NCI-H146 (cell line): ENCODE results near the gene NEB.
"Not testable (repeated sequence)": the region's sequence is repeated elsewhere in the genome, so short reads cannot be mapped to it uniquely, and the experiment has no call there.

Source experiments
- DNase-seq: peaks from one replicate; lab custom pipeline; 2025; lab: John Stamatoyannopoulos, UW

Gene NEB

GRCh38 chr2:151651274-151651673 lies 83.0 kb downstream of the NEB start:
- DNase-seq, result no peak

- no peak for DNase-seq
Measured at GRCh38 chr2:151650456-151650855, 83.8 kb downstream of the NEB start.

GRCh38 chr2:151649966-151650365 lies 84.3 kb downstream of the NEB start:
- no peak for DNase-seq

DNA sequence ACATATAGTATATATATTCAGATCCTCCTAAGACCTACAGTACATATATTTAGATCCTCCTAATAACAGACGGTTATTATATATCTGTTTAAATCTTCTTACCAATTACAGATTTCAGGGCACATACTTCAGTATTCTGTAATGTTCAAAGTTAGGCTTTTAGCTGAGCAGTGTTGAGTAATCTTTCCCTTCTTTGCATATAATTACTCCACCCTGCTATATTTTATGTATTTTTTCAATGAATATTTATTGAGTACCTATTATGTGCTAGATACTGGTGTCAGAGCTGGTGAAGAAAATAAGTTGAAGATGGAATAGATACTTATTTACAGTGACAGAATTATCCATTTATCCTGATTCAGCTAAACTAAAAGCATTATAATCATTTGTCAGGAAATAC lies 84.9 kb downstream of the NEB start:
- no peak for DNase-seq

DNA sequence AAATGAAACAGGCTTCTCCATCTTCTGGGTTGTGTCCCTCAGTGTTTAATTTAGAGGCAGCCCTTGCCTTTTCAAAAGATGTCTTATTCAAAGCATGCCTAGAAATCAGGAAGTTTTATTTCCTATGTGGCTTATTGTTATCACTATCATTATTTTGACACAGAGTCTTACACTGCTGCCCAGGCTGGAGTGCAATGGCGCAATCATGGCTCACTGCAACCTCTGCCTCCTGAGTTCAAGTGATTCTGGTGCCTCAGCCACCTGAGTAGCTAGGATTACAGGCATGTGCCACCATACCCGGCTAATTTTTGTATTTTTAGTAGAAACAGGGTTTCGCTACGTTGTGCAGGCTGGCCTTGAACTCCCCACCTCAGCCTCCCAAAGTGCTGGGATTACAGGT lies 87.8 kb downstream of the NEB start:
- DNase-seq, result not testable (repeated sequence)

DNA sequence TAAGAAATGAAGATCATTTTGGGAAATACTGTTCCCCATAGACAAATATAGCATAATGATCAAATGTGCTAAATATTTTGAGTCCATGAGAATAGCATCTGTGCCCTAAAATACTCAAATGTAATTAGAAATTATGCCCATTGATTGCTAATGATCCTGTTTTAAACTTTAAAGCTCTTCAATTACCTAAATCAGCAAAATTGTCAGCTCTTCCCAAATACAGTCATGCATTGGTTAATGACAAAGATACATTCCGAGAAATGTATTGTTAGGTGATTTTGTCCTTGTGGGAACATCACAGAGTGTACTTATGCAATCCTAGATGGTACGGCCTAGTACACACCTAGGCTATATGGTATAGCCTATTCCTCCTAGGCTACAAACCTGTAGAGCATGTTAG lies 89.7 kb downstream of the NEB start:
- DNase-seq, result no peak

DNA sequence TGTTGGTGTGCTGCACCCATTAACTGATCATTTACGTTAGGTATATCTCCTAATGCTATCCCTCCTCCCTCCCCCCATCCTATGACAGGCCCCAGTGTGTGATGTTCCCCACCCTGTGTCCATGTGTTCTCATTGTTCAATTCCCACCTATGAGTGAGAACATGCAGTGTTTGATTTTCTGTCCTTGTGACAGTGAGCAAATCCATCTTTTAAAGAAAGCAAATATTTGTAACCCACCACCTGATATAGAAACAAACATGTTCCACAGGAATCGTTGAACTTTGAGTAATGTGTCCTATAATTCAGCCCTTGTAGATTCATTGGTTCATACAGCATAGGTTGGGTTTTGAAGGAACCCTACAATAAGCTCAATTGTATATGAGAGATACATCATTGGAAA lies 92.4 kb downstream of the NEB start:
- not testable (repeated sequence) for DNase-seq

DNA sequence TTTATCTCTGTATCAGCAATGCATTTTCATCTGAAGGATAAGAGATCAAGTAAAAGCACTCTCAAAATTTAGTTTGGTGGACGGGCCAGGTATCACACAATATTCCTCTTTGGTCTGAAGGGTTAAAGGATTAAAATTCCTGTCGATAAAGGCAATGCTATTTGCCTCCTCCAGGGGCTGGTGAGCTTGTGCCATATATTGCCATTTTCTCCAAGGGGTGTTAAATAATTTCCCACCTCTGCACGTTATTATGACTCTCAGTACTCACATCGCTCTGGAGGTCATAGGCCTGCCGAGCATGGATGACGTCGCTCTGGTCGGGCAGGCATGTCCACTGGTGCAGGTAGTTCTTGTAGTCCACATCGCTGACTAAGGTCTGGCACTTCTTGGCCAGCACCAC lies 94.2 kb downstream of the NEB start:
- no peak for DNase-seq

DNA sequence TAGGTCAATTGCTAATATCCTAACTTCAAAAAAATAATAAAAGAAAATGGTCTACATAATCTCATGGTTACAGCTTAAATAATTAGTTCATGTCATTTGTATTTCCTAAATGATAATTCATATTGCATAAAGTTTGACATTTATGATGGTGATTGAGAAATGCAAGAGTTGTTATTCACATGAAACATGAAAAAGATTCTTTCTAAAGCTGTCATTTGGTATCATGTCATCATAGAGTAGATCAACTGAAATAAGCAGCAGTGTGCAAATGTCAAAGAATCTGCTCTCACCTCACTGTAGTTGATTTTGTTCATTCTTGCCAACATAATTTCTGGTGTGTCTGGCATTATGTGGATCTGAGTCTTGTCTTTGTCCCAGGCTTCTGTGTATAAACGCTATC lies 95.3 kb downstream of the NEB start:
- DNase-seq, result no peak

DNA sequence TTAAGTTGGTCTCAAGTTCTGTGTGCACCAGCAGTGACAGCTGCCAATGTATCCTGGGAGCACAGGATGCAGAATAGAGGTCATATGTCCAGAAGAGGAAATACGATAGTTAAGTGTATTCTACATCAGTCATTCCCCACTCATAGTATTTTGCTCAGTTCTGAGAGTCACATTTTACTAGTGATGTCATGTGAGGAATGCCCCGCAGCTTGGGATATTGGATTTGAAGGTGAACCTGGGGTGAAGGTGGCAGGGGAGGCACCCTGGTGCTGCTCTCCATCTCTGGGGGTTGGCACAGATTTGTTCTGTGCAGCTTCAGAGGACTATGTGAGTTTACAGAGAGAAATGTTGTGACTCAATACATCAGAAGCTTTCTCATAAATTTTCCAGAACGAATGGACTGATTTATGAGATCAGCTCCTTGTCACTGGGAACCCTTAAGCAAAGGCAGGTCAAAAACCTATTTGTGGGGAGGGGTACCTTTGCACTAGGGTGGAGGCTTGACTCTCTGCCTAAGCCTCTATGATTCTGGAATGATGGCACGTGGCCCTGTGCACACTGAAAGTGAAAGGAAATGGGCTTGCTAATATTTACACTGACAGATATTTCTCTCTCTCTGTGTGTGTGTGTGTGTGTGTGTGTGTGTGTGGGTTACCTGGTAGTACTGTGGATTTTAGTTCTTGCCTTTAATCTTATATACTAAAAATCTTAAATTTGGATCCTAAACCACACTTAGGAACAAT lies 95.9 kb downstream of the NEB start:
- DNase-seq, result no peak

DNA sequence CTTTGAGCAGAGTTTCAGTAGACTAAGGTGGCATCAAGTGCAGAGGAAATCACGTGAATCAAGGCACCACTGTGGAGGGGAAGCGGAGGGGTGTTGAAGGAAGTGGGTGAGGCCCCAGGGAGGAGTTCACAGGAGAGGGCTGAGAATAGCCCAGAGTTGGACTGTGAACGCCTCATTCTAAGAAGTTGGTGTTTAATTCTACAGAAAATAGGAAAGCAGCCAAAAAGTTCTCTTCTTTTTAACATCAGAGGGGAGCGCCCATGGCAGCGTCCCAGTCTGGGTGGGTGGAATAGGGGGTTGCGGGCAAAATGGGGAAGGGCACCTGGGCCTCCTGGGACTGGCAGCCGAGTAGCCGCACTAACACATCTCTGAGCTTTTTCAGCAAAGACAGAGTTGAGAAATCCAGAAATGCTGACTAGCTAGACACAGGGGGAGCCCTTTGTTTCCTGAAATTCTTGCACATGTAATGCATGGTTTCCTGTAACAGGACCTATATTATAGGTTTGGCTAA lies 97.0 kb downstream of the NEB start:
- DNase-seq, result no peak

DNA sequence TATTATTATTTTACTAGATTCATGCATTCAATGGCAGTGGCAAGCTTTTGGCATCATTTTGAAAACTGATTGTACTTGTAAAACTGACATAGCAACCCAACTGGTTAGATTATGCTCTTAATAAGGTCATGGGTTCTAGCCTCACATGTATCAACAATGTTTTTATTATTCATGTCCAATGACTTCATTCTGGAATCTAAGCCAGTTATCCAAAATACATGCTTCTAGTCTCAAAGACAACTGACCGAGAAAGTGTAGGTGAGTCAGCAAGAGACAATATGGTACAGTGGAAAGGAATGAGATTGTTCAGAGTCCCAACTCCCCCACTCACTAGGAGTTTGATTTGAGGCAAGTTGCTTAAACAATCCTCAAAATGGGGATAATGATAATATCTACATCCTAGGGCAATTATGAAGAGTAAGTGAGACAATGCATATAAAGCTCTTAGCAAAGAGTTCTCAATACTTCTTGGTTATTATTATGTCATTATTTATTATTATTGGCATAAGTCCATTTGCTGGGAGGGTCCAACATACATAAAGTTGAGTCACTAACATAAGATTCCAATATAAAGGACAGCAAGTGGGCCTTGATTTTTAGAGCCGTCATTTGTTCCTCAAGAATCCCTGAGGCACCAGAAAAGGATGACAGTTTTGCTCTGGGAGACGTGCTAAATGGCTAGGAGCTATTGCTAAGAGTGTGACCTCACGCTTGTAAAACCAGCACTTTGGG lies 99.4 kb downstream of the NEB start:
- DNase-seq, result no peak

GRCh38 chr2:151632993-151633565 lies 101.2 kb downstream of the NEB start:
- no peak for DNase-seq

DNA sequence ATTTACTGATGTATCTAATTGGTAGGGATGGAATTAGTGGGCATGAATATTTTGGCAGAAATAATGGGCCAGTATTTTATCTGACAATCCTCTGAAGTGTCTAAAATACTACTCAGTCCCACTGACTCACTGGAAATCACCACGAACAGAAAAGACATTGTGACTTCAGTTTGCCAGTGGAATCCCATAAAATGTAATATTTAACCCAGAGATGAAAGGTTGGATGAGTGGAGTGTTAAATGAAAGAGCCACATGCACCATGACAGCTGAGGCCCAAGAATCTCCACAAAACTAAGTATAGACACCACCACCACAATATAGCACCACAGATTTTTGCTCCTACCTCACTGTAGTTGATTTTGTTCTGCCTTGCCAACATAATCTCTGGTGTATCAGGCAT lies 103.9 kb downstream of the NEB start:
- no peak for DNase-seq

DNA sequence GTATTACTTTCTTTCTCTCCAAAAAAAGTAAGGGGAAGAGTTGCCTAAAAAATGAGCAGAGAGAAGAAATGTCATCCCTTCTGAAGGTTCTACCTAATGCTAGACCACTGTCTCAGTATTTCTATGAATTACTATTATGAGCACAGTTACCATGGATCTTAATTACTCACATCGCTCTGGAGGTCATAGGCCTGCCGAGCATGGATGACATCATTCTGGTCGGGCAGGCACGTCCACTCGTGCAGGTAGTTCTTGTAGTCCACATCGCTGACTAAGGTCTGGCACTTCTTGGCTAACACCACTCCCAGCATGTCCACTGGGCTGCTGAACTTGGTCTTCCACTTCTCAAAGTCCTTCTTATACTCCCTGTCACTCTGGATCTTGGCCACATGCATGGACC lies 106.9 kb downstream of the NEB start:
- no peak for DNase-seq

- no peak for DNase-seq
Measured at GRCh38 chr2:151624271-151624670, 110.0 kb downstream of the NEB start.

- DNase-seq, result no peak
Measured at GRCh38 chr2:151623631-151624030, 110.6 kb downstream of the NEB start.

GRCh38 chr2:151620761-151621160 lies 113.5 kb downstream of the NEB start:
- DNase-seq, result no peak

DNA sequence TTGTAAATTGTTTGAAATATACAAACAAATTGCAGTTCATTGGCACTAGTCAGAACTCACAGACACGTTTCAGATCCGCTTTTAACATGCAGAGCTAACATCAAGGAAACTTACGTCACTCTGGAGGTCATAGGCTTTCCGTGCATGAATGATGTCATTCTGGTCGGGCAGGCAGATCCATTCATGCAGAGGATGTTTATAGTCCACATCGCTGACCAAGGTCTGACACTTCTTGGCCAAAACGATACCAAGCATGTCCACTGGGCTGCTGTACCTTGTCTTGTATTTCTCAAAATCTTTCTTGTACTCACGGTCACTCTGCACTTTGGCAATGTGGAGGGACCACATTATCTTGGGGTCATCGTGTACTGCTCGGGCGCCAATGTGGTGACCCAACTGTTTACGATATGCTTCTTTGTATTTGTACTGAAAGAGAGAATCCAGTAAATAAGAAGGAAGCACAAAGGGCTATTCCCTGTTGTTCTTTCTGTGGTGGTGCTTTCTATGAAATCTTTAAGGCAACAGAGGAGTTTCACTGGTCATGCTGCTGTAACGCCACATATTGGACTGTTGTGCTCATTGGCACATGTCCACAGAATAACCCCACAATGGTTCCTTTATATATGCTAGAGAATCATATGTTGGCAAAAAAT lies 114.8 kb downstream of the NEB start:
- no peak for DNase-seq

GRCh38 chr2:151616760-151617339 lies 117.4 kb downstream of the NEB start:
- DNase-seq, result no peak

DNA sequence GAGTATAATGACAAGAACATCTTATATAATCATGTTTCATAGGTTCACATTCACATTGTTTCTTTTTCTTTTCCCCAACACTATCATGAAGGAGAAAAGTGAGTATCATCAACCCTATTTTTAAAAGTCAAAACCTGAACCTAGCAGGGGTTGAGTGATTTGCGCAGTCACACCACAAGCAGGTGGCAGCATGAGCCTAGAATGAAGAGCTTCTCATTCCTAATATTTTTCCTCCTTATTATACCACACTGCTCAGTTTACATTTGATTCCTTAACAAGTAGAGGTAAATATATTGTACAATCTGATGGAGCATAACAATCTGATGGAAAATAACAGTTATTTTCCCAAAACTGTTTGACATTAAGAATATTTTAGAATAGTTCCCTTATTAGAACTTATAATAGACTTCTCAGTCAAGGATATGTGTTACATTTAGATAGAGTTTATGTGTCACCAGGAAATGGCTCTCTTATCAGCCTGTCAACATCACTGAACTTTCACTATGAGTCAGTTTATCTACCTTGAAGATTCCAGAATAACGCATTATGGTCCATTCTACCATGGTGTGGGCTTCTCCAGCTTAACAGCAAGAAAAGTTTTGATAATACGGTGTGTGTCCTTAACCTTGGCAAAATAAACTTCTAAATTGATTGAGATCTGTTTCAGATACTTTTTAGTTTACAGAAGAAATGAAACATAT lies 119.5 kb downstream of the NEB start:
- no peak for DNase-seq

GRCh38 chr2:151614159-151614558 lies 120.1 kb downstream of the NEB start:
- no peak for DNase-seq
